Epithelial cell of proximal tubule (primary cell): Measurements from ENCODE around the gene PPM1L. TPM values are rescaled to one million over a fixed set of nuclear protein-coding genes. Genes with fewer than 3 reads are reported as not detected.

Source experiments
- DNase-seq: peaks from one replicate; pipeline ENCODE4 v3.0.0-alpha.2; 2011; ENCODE audit warnings: low read depth
- H3K4me3 ChIP-seq: 2 replicates; pipeline ENCODE4 v1.5.1; 2011; ENCODE audit warnings: low read depth, mild to moderate bottlenecking, low read length
- total RNA-seq: library from RNA; depleted of rRNA; stranded (reverse); fragments of >200 nt; gene quantifications from 2 replicates; pipeline ENCODE4 v1.2.3, GENCODE V29; 2015
- TF ChIP-seq, protein P1 (sequence below): conservative IDR thresholded peaks from 2 replicates; pipeline ENCODE4 v1.5.1; 2012; ENCODE audit warnings: low read depth, mild to moderate bottlenecking, low read length

Gene PPM1L
- total RNA-seq, 1 donor from 2014 or later = 3.2 TPM

GRCh38 chr3:160778480-160778879 is 22.4 kb downstream of the PPM1L start:
- DNase-seq = no peak
- H3K4me3 ChIP-seq = no peak overlapping the region
- TF ChIP-seq, protein P1, sequence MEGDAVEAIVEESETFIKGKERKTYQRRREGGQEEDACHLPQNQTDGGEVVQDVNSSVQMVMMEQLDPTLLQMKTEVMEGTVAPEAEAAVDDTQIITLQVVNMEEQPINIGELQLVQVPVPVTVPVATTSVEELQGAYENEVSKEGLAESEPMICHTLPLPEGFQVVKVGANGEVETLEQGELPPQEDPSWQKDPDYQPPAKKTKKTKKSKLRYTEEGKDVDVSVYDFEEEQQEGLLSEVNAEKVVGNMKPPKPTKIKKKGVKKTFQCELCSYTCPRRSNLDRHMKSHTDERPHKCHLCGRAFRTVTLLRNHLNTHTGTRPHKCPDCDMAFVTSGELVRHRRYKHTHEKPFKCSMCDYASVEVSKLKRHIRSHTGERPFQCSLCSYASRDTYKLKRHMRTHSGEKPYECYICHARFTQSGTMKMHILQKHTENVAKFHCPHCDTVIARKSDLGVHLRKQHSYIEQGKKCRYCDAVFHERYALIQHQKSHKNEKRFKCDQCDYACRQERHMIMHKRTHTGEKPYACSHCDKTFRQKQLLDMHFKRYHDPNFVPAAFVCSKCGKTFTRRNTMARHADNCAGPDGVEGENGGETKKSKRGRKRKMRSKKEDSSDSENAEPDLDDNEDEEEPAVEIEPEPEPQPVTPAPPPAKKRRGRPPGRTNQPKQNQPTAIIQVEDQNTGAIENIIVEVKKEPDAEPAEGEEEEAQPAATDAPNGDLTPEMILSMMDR = no peak

DNA sequence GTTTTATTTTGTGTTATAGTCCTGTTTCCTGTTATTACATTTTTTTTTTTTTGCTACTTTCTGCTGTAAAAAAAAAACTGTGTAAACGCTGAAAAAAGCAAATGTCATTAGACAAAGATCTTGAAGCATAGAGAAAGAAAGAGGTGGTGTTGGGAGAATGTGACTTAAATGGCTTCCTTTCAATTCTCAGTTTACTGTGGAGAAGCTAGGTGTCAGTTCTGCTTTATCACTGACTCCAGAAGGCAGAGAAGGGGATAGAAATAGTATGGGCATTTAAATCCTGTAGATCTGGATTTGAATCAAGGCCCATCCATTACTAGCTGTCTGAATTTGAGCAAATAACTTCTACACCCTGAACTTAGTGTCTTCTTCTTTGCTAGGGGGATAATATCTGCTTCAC is 23.0 kb downstream of the PPM1L start:
- H3K4me3 ChIP-seq = no peak overlapping the region
- DNase-seq = no peak
- TF ChIP-seq, protein P1 = no peak

GRCh38 chr3:160780245-160780644 is 24.2 kb downstream of the PPM1L start:
- no peak for DNase-seq
- TF ChIP-seq, protein P1 = no peak
- no peak overlapping the region for H3K4me3 ChIP-seq

GRCh38 chr3:160781402-160781801 is 25.4 kb downstream of the PPM1L start:
- no peak for DNase-seq
- TF ChIP-seq, protein P1 = no peak
- H3K4me3 ChIP-seq = no peak overlapping the region

DNA sequence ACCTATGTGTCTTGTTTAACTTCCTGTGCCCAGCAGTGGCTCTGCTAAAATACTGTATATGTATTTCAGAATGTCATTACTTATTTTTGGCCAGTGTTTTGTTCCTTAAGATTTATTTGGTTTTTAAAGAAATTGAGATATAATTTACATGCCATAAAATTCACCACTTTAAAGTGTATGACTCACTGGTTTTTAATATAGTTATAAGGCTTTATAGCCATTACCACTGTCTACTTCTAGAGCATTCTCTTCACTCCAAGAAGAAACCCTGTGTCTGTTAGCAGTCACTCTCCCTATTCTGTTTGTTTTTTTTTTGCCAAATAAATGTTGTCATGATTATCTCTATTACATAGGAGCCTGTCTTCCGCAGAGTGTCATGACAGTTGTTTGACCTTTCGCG is 25.8 kb downstream of the PPM1L start:
- no peak for DNase-seq
- TF ChIP-seq, protein P1 = no peak
- H3K4me3 ChIP-seq = no peak overlapping the region

DNA sequence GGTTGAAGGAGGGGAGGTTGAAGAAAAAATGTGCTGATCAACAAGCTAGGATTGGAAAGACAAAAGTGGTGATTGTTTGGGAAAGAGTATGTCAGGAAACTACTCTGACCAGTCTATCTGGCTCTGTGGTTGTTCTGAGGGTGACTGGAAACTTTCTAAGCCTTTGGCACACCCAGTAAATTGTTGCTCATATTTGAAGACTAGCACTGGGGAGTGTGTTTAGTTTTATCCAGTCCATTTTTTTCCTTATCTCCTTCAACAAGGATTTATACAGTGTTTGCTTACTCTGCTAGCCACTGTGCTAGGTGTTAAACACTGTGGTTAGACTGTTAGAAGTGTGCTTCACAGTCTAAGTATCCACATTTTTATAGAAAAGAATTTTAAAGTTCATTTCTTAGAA is 28.8 kb downstream of the PPM1L start:
- H3K4me3 ChIP-seq = no peak overlapping the region
- DNase-seq = no peak
- TF ChIP-seq, protein P1 = no peak

- TF ChIP-seq, protein P1 = no peak
- H3K4me3 ChIP-seq = no peak overlapping the region
Measured at GRCh38 chr3:160790726-160791125, 34.7 kb downstream of the PPM1L start.

More at GRCh38 chr3:160790726-160791125, 34.7 kb downstream of the PPM1L start:
- no peak for DNase-seq
